Panc1 (cell line): ENCODE measurements around the gene GTSE1. TPM values are rescaled to one million over a fixed set of nuclear protein-coding genes. Genes with fewer than 3 reads are reported as not detected.

ENCODE experiments used
- ATAC-seq: fragments of 200-7000 bp; cut with Tn5 transposase; 2 replicates; pipeline ENCODE4 v1.9.1; 2020; ENCODE audit warnings: mild to moderate bottlenecking, moderate library complexity
- BruUV-seq: library from RNA; stranded (reverse); fragments of 400-500 nt; replicated peaks from 2 replicates; lab custom pipeline; 2021; lab: Mats Ljungman, UMichigan
- CTCF ChIA-PET: fragments of 300-600 bp; sonication (Branson Sonifier 250); formaldehyde crosslinking; loops from one replicate; lab custom pipeline; 2022; ENCODE audit warnings: antibody characterized with exemption; lab: Charles Lee
- POLR2A ChIA-PET: fragments of 300-600 bp; sonication (Branson Sonifier 250); formaldehyde crosslinking; loops from one replicate; lab custom pipeline; 2022; ENCODE audit warnings: antibody characterized with exemption; lab: Charles Lee
- DNase-seq: peaks from one replicate; pipeline ENCODE4 v3.0.0-alpha.2; 2010; ENCODE audit warnings: low read depth, low spot score
- H3K27ac ChIP-seq: 2 replicates; pipeline ENCODE4 v1.5.1; 2011; ENCODE audit warnings: mild to moderate bottlenecking, low read length, inconsistent platforms
- H3K27me3 ChIP-seq: fragments of 200-500 bp; sonication (Bioruptor generic); 2 replicates; pipeline ENCODE4 v1.6.0; 2014; ENCODE audit warnings: low read length, inconsistent platforms; ENCODE audit not compliant: control insufficient read depth, insufficient read depth
- H3K36me3 ChIP-seq: fragments of 200-500 bp; sonication (Bioruptor generic); 2 replicates; pipeline ENCODE4 v1.5.1; 2014; ENCODE audit warnings: inconsistent platforms, mild to moderate bottlenecking, low read length, moderate library complexity; ENCODE audit not compliant: control insufficient read depth, insufficient read depth
- H3K4me1 ChIP-seq: 2 replicates; pipeline ENCODE4 v1.5.1; 2011; ENCODE audit warnings: inconsistent platforms, mild to moderate bottlenecking, low read length, moderate library complexity; ENCODE audit not compliant: control insufficient read depth, insufficient read depth
- H3K4me3 ChIP-seq, 2 experiments: 2 replicates each; pipeline ENCODE4 v1.5.1; 2011 to 2012; ENCODE audit warnings: low read depth in 2 of 2, low read length in 2 of 2, mild to moderate bottlenecking in 2 of 2, inconsistent platforms in 1 of 2, moderate library complexity in 1 of 2
- H3K9me3 ChIP-seq: fragments of 200-500 bp; sonication (Bioruptor generic); 2 replicates; pipeline ENCODE4 v1.5.1; 2014; ENCODE audit warnings: low read depth, mild to moderate bottlenecking, inconsistent platforms, low read length, moderate library complexity; ENCODE audit not compliant: control insufficient read depth, insufficient read depth
- CTCF ChIP-seq: fragments of 450-650 bp; IDR thresholded peaks from 2 replicates; pipeline ENCODE4 v1.5.1; 2017; ENCODE audit warnings: mild to moderate bottlenecking
- POLR2AphosphoS5 ChIP-seq: IDR thresholded peaks from 2 replicates; pipeline ENCODE4 v1.6.1; 2012; ENCODE audit warnings: mild to moderate bottlenecking, low read depth, low read length, moderate library complexity
- REST ChIP-seq, 2 experiments: IDR thresholded peaks; 2 replicates each; pipeline ENCODE4 v1.6.1; 2011 to 2012; ENCODE audit warnings: low read depth in 2 of 2, control low read depth in 1 of 2, low read length in 1 of 2, mild to moderate bottlenecking in 1 of 2, moderate library complexity in 1 of 2; ENCODE audit not compliant: insufficient read depth in 1 of 2
- SIN3A ChIP-seq: IDR thresholded peaks from 2 replicates; pipeline ENCODE4 v1.6.1; 2012; ENCODE audit warnings: low read depth, mild to moderate bottlenecking, low read length, moderate library complexity, borderline replicate concordance; ENCODE audit not compliant: insufficient read depth
- TCF7L2 ChIP-seq: IDR thresholded peaks from 2 replicates; pipeline ENCODE4 v1.6.1; 2011; ENCODE audit warnings: mild to moderate bottlenecking, low read depth, low read length, inconsistent platforms
- in situ Hi-C: cut with HindIII; loops from 2 replicates; pipeline ENCODE4 v1.10.0; 2016; ENCODE audit warnings: low sequenced_read_pairs, low pct_unique_long_range_greater_than_20kb
- intact Hi-C: fragments of 100-400 bp; cut with micrococcal nuclease; formaldehyde crosslinking; loops from one replicate; pipeline ENCODE4 v1.10.0; 2022; ENCODE audit not compliant: unreplicated experiment
- total RNA-seq: library from RNA; stranded (reverse); gene quantifications from one replicate; pipeline ENCODE4 v1.2.1, GENCODE V29; 2021; ENCODE audit not compliant: unreplicated experiment

The GTSE1 gene
- total RNA-seq, 1 experiment from 2014 or later: 36.2 TPM

GRCh38 chr22:46362203-46362933 lies 65.7 kb downstream of the GTSE1 start:
- CTCF ChIA-PET: interaction anchor here (0.6 kb wide), 1 partner anchor 12 kb away, joined by 9 read pairs; no protein-coding TSS in a partner anchor
- TF ChIP-seq SIN3A (no peak), REST (IDR thresholded peaks at IDR 0.05; ENCODE audit: insufficient read depth in 1 of 2, low read depth in 2 of 2, low read length in 1 of 2) (no peak), TCF7L2 (no peak), CTCF (no peak), POLR2AphosphoS5 (no peak)
- H3K4me3 ChIP-seq: no peak overlapping the region
- no peaks in the 10 kb centered on the region for H3K27me3 ChIP-seq
- ATAC-seq (no peak), DNase-seq (no peak)
- H3K27ac ChIP-seq: no peak overlapping the region
- intact Hi-C loops: no loop called here
- no peaks in the 10 kb centered on the region for H3K9me3 ChIP-seq
- in situ Hi-C loops: no loop called here
- H3K36me3 ChIP-seq: no peaks in the 10 kb centered on the region
- no peaks in the 10 kb centered on the region for H3K4me1 ChIP-seq
- POLR2A ChIA-PET: no interaction called here
- BruUV-seq: no TSS peak

GRCh38 chr22:46362934-46363515 lies 66.4 kb downstream of the GTSE1 start:
- CTCF ChIA-PET: no interaction called here
- BruUV-seq: no TSS peak

More at GRCh38 chr22:46362934-46363515, 66.4 kb downstream of the GTSE1 start:
- H3K4me1 ChIP-seq: no peaks in the 10 kb centered on the region
- ATAC-seq: no peak
- no peaks in the 10 kb centered on the region for H3K27me3 ChIP-seq
- H3K36me3 ChIP-seq: no peaks in the 10 kb centered on the region
- in situ Hi-C loops (no loop called here), intact Hi-C loops (no loop called here)
- no peak overlapping the region for H3K27ac ChIP-seq
- TF ChIP-seq TCF7L2 (no peak), REST (IDR thresholded peaks at IDR 0.05; ENCODE audit: insufficient read depth in 1 of 2, low read depth in 2 of 2, low read length in 1 of 2) (no peak), POLR2AphosphoS5 (no peak), SIN3A (no peak), CTCF (no peak)
- POLR2A ChIA-PET: no interaction called here
- H3K4me3 ChIP-seq: no peak overlapping the region
- DNase-seq: no peak
- H3K9me3 ChIP-seq: no peaks in the 10 kb centered on the region
